GM18526 (cell line): ENCODE results near the gene NELL1.

Experiments
- POLR2A ChIP-seq: IDR thresholded peaks from 3 replicates; pipeline ENCODE4 v1.6.1; 2011; ENCODE audit not compliant: insufficient read length; ENCODE audit errors: extremely low read depth

Gene NELL1

DNA sequence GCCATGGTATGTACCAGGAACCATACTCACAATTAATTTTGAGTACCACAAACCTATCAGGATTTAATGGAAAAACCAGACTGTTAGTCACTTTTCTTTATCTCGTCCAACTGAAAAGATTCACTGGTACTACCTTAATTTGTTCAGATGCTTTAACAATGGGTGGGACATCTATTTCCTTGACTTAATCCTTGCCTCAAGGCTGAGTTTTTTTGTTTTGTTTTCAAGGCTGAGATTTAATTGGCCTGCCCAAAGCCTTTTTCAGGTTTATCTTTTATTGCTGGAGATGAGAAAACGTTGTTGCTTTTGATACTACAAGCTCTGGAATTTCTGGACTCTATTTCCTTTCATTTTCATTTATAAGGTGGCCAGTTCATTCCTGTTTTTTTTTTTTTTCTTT is 50.4 kb downstream of the NELL1 start:
- TF ChIP-seq POLR2A, result no peak

DNA sequence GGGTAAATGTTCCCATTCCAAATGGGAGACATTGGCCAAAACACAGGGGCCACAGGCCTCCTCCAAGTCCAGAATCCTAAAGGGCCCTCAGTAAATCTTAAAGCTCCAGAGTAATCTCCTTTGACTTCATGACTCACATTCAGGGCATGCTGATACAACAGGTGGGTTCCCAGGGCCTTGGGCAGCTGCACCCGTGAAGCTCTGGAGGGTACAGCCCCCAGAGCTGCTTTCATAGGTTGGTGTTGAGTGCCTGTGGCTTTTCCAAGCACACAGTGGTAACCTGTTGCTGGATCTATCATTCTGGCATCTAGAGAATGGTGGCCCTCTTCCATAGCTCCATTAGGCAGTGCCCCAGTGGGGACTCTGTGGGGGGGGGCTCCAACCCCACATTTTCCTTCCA is 54.0 kb downstream of the NELL1 start:
- no peak for TF ChIP-seq POLR2A

DNA sequence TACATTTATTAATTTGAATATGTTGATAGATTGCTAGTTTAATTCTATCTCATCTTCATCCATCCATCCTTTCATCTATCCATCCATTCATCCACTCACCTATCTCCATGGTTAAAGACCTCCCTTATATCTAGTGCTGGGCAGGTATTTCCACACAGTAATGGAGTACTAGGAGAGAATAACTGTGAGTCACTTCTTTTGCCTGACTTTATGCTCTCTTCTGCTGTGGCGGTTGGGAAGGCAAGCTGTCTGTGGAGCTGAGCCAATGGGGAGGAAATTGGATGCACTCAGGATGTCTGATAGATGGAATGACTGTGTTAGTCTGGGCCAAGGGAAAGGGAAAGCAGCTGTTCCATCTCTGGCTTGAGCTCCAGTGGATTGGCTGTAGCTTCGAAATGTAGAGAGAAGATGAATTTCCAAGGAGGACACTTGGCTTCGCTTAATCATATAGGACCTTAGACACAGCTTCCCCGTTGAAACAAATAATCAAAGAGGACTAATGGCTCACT is 60.3 kb downstream of the NELL1 start:
- no peak for TF ChIP-seq POLR2A

DNA sequence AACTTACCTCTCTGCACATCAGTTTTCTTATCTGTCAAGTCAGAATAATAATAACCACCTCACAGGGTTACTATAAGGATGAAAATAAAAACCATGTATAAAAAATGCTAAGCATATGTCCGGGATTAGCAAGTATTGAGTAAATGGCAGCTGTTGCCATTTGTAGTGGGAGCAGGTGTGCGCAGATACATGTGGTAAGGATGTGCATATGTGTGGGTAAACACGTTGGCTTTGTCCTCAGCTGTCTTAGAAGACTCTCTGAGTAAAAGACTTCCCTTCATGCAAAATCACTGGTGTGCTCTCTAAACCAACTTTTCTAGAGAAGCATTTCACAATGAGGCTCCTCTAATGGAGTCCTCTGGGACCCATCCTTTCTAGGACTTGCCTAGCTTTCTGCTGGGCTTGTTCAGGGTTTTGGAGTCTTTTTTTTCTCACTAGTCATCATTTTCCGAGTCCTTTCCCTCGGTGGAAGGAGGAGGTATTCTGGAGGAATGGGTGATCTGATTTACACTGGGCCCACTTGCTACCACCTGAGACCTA is 62.4 kb downstream of the NELL1 start:
- TF ChIP-seq POLR2A, result no peak

DNA sequence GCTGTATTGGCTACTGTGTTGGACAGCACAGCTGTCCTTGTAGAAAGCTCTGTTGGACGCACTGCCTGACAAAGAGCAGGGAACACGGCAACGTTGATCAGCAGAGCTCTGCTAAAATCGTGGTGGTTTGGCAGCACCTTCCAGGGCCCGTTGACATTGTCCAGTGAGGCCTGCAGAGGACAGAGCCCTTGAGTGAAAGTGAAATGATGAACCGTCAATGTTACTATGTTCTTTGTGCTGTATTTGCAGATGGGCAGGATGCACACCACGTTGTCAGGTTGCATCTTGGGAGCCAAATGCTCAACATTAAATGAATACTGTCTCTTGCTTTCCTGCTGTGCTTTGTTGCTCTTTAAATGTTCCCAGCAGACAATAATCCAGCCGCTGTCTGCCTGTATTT is 69.7 kb downstream of the NELL1 start:
- TF ChIP-seq POLR2A, result no peak

DNA sequence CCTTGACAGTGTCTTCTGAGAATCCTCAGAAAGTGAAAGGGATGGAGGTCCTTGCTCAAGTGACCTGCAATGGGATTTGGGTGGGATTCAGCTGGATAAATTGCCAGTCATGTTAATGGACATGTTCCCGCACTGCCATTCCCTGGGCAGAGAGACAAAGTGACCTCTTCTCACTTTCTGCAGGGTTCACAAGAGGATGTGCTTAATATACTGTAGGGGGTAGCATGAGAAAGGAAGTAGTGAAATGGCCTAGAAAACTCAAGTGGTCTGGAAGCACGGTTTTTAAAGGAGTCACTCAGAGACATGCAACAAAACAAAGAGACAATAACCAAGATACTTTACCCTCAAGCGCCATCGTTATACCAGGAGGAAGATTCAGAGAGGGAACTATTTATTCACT is 70.2 kb downstream of the NELL1 start:
- no peak for TF ChIP-seq POLR2A

DNA sequence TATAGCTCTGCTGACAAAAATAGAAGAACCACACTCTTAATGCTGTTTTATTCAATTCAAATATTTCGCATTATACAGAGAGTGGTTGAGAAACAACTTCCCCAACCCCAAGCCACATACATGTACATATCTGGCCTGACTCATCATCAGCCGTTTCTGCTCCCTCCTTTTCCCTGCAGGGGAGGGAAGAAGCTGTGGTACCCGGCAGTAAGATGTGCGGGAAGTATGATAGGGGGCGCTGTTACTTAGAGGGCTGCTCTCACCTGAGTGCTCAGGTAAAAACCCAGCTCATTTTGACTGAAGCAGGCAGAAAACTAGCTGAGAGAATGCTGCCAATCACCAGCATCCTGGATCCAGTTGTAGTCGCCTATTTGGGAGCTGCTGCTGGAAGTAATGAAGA is 85.5 kb downstream of the NELL1 start:
- TF ChIP-seq POLR2A, result no peak

DNA sequence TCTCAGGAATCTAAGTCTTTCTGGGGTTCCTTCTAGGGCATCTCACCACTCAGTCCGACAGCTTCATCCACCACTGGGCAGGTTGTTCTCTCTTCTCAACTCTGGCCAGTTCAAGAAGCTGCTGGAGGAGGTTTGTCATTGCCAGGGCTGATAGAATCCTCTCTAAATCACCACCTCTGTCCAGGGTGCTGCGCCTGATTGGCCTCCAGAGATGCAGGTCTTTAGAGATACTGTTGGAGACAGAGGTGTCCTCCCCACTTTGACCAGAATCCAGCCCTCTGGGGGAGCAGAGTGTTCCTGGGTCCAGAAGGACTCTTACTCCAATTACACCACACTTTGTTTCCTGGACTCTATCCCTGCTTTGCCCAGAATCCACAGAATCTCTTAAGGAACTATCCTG is 90.2 kb downstream of the NELL1 start:
- TF ChIP-seq POLR2A, result no peak

DNA sequence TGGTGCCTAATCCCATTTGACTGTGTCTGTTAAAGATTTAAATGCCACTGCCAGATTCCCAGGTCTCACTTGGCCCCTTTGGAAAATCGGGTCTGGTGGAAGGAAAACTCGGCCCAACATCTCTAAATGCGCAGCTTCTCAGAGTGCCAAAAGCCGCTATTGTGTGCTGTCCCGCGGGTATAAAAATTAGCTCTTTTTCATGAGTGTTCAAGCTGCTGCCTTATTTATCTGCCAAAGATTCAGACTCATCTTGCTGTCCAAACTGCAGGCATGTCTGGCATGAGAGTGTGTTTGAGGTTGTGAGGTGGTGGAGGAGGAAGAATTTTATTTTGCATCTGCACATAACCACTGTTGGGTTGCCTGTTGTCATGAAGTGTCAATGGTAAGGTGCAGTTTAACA is 91.4 kb downstream of the NELL1 start:
- TF ChIP-seq POLR2A, result no peak

DNA sequence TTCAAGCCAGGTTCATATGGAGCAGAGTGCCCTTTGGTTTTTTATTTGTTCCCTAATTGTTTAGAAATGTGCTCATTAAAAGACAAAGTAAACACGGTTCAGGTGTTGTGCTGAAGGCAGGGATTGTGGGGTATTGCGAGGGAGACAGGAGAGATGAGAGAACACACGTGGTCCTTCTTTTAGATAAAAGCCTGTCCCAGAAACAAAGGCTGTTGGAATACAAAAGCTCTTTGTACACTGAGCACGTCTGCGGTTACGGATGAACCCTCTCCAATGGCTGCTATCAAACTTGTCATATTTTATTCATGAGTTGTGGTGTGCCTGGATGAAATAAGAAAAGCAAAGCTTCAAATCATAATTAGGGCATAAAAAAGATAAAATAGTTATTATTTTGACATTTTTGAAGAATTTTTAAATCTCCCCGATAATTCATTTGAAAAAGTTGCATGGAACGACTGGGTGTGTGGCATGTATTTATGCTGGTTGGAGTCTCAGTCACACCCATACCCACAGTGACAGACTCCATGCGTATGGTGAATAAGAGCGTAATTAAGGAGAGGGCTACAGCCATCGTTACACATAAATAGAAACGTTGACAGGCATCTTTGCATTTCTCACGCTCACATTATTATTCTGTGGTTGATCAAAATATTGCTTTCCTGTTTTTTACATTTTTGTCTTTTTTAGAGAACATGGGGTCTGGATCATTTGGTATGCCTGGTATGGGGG is 92.9 kb downstream of the NELL1 start:
- TF ChIP-seq POLR2A, result no peak

DNA sequence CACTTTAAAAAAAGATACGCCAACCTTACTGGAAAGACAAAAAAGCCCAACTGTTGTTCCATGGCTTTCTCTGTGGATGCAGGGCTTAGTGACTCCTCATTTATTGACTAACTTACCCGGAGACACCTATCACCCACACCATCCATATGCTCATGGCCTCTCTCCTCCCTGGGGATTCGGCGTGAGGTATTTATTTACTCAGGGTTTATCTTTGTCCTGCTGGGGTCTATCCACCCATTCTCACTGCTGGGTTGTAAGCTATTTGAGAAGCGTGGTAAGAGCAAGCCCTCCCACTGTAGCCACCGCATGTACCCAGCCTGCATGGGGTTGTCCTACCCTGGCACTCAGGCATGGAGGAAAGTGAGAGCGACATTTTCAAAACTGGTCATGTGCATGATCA is 93.6 kb downstream of the NELL1 start:
- TF ChIP-seq POLR2A, result no peak

DNA sequence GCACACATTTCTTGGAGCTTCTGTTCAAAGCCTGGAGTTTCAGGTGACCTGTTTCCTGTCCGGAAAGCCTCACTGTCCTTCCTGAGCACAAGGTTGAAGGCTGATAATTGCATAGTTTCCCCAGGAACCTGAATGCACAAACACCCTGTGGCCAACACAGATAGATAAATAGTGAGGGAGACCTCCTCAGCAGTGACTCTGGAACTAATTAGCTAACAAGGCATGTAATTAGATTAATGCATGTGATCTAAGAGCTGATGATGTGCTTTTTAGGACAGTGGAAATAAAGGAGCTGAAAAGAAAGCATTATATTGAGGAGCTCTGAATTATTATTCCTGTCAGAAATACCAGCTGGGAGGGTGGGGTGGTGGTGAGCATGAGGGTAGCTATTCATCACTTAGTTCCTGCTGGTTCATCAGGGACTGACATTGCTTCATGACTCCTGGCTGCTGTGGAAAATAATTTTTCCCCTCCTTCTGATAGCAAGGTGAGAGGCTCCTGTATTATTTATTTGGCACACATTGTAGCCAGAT is 101.1 kb downstream of the NELL1 start:
- TF ChIP-seq POLR2A, result no peak

DNA sequence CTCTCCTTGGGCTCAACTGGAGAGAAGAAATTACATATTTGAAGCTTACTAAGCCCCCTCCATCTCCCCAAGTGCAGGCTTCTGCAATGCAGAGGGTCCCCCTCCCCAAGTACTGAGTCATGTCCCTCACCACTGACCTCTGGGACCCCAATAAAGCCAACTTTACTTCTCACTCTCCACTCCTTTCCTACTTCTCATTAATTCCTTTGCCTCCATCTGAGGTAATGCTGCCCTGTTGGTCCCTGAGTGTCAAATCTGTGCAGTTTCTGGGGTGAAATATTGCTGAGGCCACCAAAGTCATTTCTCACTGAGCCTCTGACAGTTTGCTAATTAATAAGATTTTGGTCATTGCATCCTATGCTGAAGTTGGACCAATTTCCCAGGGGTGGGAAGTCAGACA is 101.6 kb downstream of the NELL1 start:
- no peak for TF ChIP-seq POLR2A

DNA sequence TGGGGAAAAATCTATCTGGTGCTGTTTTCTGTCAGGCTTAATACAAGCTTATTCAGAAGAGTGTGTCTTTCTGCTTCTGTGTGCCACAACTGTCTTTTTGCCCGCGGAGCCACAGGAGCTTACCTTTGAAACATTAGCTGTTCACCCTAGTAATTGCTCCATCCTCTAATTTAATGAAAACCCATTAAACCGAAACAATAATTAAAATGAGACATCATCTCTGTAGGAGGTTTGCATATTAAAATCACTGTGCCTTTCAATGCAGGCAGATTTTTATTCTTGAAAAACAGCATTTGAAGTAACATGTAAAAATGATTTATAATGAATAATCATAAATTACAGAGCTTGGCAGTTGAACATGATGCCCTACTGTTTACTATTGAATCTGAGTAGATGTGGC is 102.3 kb downstream of the NELL1 start:
- TF ChIP-seq POLR2A, result no peak

DNA sequence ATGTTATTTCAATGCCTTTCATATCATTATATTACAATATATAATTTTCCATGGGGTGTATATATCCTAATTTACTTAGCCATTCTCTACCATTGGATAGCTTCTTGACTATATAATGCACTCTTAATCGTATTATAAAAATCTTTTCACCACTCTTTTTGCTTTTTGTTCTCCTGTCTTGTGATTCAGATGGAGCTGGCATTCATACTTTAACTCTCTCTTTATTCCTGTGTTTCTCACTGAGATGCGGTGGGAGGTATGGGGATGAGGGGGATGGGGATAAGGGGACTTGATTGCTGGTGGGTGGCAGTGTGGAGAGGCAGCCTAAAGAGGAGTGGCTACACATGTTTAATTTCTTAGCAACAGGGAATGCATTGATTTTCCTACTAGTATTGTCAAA is 105.9 kb downstream of the NELL1 start:
- TF ChIP-seq POLR2A, result no peak

DNA sequence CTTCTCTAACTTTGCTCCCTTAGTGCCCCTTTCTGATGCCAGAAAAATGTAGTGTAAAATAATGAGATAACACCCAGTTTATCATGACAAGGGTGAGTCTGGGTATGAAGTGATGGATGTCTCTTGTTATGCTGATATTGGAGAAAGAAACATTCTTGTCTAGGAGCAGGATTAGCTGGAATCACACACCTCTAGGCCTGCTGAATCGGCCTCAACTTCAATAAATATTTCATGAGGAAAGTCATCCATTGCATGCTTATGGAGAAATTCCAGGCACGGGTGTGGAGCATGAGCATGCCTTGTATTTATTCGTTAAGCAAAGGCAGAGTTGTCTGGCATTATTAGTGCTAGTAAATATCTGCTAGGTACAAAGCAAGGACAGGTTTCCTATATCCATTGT is 113.4 kb downstream of the NELL1 start:
- TF ChIP-seq POLR2A, result no peak

DNA sequence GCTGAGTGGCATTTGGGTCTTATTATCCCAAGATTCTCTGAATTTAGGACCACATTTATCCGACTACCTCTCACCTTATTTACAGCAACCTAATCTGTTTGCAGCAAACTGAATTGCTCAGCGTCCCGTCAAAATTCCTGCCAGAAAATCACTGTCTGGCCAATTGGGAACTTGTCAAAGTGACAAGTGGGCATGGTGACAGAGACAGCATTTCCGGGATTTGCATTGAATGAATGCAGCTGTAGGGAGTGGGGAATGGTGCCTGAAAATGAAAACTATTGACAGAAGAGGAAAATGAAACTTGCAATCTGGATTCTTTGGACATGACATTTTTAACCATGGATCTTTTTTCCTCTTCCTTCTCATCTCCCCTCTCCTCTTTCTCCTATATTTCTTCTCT is 113.8 kb downstream of the NELL1 start:
- TF ChIP-seq POLR2A, result no peak
